Measurements from ENCODE around the gene ARHGAP20.
A peak's percentile ranks its signal among the peaks of the same experiment; 100 is the strongest.

The ARHGAP20 gene

GRCh38 chr11:110710628-110711381 lies 1.4 kb downstream of the ARHGAP20 start (continued):
- TF ChIP-seq, protein P1, sequence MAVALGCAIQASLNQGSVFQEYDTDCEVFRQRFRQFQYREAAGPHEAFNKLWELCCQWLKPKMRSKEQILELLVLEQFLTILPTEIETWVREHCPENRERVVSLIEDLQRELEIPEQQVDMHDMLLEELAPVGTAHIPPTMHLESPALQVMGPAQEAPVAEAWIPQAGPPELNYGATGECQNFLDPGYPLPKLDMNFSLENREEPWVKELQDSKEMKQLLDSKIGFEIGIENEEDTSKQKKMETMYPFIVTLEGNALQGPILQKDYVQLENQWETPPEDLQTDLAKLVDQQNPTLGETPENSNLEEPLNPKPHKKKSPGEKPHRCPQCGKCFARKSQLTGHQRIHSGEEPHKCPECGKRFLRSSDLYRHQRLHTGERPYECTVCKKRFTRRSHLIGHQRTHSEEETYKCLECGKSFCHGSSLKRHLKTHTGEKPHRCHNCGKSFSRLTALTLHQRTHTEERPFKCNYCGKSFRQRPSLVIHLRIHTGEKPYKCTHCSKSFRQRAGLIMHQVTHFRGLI (tag by site-specific recombination; IDR thresholded peaks at IDR 0.05) = no peak
- TF ChIP-seq HIC1 (tag by site-specific recombination; IDR thresholded peaks at IDR 0.05) (no peak; the same call in 1 of the 2 replicates), ZNF16 (tag by site-specific recombination; IDR thresholded peaks at IDR 0.05; ENCODE audit: low read depth) (no peak), ZNF701 (tag by site-specific recombination; IDR thresholded peaks at IDR 0.05) (no peak), HOXA7 (CRISPR knock-in tag; IDR thresholded peaks at IDR 0.05; ENCODE audit: borderline replicate concordance) (no peak), REPIN1 (tag by site-specific recombination; IDR thresholded peaks at IDR 0.05; ENCODE audit: low read depth) (no peak), ZBTB8A (tag by site-specific recombination; IDR thresholded peaks at IDR 0.05) (peak; percentile 61), ZNF433 (tag by site-specific recombination; IDR thresholded peaks at IDR 0.05; ENCODE audit: low read depth) (no peak), ZNF843 (tag by site-specific recombination; IDR thresholded peaks at IDR 0.05) (peak; percentile 78; the same call in 1 of the 2 replicates), ZNF624 (tag by site-specific recombination; IDR thresholded peaks at IDR 0.05) (no peak), BCL11B (tag by site-specific recombination; IDR thresholded peaks at IDR 0.05; ENCODE audit: low read depth) (no peak), ZNF596 (tag by site-specific recombination; IDR thresholded peaks at IDR 0.05) (no peak), HOXC10 (CRISPR knock-in tag; IDR thresholded peaks at IDR 0.05) (no peak), ZBTB49 (tag by site-specific recombination; IDR thresholded peaks at IDR 0.05; ENCODE audit: low read depth) (no peak), ZBTB48 (tag by site-specific recombination; IDR thresholded peaks at IDR 0.05) (peak; percentile 95), ZXDB (tag by site-specific recombination; IDR thresholded peaks at IDR 0.05) (peak; percentile 83), YY2 (tag by site-specific recombination; IDR thresholded peaks at IDR 0.05) (no peak), ZNF560 (tag by site-specific recombination; IDR thresholded peaks at IDR 0.05; ENCODE audit: borderline replicate concordance) (no peak)
- TF ChIP-seq, protein P2, sequence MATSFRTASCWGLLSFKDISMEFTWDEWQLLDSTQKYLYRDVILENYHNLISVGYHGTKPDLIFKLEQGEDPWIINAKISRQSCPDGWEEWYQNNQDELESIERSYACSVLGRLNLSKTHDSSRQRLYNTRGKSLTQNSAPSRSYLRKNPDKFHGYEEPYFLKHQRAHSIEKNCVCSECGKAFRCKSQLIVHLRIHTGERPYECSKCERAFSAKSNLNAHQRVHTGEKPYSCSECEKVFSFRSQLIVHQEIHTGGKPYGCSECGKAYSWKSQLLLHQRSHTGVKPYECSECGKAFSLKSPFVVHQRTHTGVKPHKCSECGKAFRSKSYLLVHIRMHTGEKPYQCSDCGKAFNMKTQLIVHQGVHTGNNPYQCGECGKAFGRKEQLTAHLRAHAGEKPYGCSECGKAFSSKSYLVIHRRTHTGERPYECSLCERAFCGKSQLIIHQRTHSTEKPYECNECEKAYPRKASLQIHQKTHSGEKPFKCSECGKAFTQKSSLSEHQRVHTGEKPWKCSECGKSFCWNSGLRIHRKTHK (tag by site-specific recombination; IDR thresholded peaks at IDR 0.05) = no peak
- TF ChIP-seq, protein P3, sequence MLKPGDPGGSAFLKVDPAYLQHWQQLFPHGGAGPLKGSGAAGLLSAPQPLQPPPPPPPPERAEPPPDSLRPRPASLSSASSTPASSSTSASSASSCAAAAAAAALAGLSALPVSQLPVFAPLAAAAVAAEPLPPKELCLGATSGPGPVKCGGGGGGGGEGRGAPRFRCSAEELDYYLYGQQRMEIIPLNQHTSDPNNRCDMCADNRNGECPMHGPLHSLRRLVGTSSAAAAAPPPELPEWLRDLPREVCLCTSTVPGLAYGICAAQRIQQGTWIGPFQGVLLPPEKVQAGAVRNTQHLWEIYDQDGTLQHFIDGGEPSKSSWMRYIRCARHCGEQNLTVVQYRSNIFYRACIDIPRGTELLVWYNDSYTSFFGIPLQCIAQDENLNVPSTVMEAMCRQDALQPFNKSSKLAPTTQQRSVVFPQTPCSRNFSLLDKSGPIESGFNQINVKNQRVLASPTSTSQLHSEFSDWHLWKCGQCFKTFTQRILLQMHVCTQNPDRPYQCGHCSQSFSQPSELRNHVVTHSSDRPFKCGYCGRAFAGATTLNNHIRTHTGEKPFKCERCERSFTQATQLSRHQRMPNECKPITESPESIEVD (tag by site-specific recombination; IDR thresholded peaks at IDR 0.05) = no peak
- TF ChIP-seq, protein P4, sequence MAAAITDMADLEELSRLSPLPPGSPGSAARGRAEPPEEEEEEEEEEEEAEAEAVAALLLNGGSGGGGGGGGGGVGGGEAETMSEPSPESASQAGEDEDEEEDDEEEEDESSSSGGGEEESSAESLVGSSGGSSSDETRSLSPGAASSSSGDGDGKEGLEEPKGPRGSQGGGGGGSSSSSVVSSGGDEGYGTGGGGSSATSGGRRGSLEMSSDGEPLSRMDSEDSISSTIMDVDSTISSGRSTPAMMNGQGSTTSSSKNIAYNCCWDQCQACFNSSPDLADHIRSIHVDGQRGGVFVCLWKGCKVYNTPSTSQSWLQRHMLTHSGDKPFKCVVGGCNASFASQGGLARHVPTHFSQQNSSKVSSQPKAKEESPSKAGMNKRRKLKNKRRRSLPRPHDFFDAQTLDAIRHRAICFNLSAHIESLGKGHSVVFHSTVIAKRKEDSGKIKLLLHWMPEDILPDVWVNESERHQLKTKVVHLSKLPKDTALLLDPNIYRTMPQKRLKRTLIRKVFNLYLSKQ (tag by site-specific recombination; IDR thresholded peaks at IDR 0.05; ENCODE audit: borderline replicate concordance) = no peak
- TF ChIP-seq, protein P5, sequence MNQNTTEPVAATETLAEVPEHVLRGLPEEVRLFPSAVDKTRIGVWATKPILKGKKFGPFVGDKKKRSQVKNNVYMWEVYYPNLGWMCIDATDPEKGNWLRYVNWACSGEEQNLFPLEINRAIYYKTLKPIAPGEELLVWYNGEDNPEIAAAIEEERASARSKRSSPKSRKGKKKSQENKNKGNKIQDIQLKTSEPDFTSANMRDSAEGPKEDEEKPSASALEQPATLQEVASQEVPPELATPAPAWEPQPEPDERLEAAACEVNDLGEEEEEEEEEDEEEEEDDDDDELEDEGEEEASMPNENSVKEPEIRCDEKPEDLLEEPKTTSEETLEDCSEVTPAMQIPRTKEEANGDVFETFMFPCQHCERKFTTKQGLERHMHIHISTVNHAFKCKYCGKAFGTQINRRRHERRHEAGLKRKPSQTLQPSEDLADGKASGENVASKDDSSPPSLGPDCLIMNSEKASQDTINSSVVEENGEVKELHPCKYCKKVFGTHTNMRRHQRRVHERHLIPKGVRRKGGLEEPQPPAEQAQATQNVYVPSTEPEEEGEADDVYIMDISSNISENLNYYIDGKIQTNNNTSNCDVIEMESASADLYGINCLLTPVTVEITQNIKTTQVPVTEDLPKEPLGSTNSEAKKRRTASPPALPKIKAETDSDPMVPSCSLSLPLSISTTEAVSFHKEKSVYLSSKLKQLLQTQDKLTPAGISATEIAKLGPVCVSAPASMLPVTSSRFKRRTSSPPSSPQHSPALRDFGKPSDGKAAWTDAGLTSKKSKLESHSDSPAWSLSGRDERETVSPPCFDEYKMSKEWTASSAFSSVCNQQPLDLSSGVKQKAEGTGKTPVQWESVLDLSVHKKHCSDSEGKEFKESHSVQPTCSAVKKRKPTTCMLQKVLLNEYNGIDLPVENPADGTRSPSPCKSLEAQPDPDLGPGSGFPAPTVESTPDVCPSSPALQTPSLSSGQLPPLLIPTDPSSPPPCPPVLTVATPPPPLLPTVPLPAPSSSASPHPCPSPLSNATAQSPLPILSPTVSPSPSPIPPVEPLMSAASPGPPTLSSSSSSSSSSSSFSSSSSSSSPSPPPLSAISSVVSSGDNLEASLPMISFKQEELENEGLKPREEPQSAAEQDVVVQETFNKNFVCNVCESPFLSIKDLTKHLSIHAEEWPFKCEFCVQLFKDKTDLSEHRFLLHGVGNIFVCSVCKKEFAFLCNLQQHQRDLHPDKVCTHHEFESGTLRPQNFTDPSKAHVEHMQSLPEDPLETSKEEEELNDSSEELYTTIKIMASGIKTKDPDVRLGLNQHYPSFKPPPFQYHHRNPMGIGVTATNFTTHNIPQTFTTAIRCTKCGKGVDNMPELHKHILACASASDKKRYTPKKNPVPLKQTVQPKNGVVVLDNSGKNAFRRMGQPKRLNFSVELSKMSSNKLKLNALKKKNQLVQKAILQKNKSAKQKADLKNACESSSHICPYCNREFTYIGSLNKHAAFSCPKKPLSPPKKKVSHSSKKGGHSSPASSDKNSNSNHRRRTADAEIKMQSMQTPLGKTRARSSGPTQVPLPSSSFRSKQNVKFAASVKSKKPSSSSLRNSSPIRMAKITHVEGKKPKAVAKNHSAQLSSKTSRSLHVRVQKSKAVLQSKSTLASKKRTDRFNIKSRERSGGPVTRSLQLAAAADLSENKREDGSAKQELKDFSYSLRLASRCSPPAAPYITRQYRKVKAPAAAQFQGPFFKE (tag by site-specific recombination; IDR thresholded peaks at IDR 0.05; ENCODE audit: borderline replicate concordance) = no peak
